SH-SY5Y (cell line): ENCODE results near the gene CBL.

Experiments
- GATA2 ChIP-seq: IDR thresholded peaks from 2 replicates; pipeline ENCODE4 v1.6.1; 2011; ENCODE audit warnings: mild to moderate bottlenecking, low read depth, low read length
- GATA3 ChIP-seq: IDR thresholded peaks from 2 replicates; pipeline ENCODE4 v1.6.1; 2011; ENCODE audit warnings: low read depth, mild to moderate bottlenecking, low read length, moderate library complexity

GRCh38 chr11:119293461-119293860, 87.3 kb downstream of the CBL start:
- no peak for TF ChIP-seq GATA2
- no peak for TF ChIP-seq GATA3
